HG02571 (cell line): ENCODE measurements around the gene NPR2.

Source experiments
- ATAC-seq: cut with Tn5 transposase; IDR thresholded peaks from one replicate; pipeline ENCODE4 v1.9.1; 2021; ENCODE audit warnings: mild to moderate bottlenecking, moderate library complexity; ENCODE audit not compliant: unreplicated experiment

NPR2 gene

GRCh38 chr9:35829084-35829763, 37.8 kb downstream of the NPR2 start, which contains the start of gene TMEM8B:
TSS of gene TMEM8B (plus strand) at chr9:35829228. CDS start at chr9:35829448, 220 bp downstream.
- ATAC-seq, result peak; percentile 79

- ATAC-seq, result no peak
Observed at GRCh38 chr9:35829764-35830096, 38.3 kb downstream of the NPR2 start.

GRCh38 chr9:35831040-35831439, 39.6 kb downstream of the NPR2 start:
- no peak for ATAC-seq

GRCh38 chr9:35832814-35833213, 41.4 kb downstream of the NPR2 start:
- ATAC-seq, result no peak

DNA sequence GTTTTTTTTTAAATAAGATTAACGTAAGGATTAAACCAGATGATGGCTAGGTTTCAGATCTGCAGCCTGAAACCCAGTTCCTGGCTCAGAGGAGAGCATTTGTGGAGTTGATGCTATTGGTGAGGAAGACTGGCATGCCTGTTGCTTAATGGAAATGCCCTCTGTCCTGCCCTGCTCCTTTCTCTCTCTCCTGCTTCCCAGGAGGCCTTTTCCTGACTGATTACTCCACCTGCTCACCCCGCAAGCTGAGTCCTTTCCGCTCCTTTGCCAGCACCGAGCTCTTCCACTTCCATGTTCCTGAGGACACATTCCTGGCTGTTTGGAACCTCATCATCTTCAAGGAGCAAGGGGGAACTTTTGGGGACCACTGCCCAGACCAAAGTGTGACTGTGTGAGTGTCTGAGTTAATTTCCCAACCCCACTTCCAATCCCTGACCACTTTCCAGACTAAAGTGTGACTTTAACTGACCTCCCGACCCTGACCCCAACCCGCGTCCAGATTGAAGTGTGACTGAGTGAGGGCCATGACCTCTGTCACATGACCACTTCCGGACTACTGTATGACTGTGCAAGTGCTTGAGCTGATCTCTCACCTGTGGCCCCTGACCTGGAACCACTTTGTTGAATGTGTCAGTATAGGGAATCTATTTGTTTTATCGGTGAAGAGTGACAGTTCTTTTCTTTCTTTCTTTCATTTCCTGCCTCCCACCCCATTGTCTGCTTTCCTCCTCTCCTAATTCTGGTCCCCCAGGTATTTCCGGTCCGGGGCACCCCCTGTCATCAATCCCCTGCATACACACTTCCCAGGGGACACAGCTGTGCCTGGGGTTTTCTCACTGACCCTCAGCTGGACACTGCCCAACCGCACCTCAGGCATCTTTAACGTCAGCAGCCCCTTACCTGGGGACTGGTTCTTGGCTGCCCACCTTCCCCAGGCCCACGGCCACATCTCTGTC, 43.1 kb downstream of the NPR2 start:
- no peak for ATAC-seq

- ATAC-seq, result no peak
Observed at GRCh38 chr9:35835216-35835632, 43.8 kb downstream of the NPR2 start.

DNA sequence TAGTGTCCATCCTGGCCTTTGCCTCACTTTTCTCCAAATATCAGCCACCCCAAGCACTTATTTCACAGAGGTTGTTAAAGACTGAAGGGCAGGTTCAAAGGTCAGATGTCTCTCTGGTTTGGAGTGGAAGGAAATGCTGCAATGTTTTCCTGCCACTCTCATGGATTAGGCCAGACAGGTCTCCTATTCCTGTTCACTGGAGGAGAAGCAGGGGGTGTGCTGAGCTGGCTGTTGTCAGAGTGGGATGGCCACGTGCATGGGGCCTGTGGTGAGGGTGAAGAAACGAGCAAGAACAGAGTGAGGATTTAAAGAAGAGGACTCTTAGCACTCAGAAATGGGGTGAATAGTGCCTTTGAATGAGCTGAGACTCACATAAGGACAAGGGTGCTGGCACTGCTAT, 44.4 kb downstream of the NPR2 start:
- no peak for ATAC-seq

- ATAC-seq, result no peak
Observed at GRCh38 chr9:35836595-35836994, 45.2 kb downstream of the NPR2 start.

GRCh38 chr9:35839926-35840325, 48.5 kb downstream of the NPR2 start:
- ATAC-seq, result no peak

DNA sequence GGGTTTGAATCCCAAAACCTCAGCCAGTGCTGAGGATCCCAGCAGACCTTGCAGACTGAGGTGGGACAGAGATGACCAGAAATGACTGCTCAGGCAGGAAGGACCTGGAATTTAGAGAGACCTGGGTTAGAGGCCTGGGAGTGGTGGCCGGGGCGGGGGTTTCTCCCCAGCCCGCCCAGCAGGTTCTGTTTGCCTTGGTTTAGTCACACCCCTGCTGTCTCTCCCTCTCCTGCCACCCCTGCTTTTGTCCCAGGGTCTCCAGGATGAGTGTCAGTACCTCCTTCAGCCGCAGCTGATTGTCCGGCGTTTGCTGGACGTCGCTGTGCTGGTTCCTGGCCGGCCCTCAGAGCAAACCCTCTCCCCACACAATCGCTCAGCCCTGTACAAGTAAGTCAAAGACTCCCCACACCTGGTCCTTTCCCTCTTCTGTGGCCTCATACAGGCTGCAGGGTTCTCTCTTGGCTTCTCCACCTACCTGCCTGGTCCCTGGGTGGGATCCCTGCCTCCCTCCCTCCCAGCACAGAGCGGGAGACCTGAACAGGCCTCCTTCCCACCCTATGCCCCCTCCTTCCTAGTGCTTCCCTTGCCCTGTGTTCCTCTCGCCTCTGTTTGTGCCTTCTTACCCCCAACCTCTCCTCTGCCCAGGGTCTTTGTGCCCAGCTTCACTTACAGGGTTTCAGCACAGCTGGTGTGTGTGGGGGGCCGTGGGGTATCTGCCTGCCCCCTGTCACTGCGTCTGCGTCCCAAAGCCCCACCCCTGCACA, 49.7 kb downstream of the NPR2 start:
- ATAC-seq, result no peak

- ATAC-seq, result no peak
Observed at GRCh38 chr9:35841645-35841900, 50.2 kb downstream of the NPR2 start.

GRCh38 chr9:35842020-35842745, 50.8 kb downstream of the NPR2 start:
- no peak for ATAC-seq

GRCh38 chr9:35842795-35843194, 51.4 kb downstream of the NPR2 start:
- ATAC-seq, result peak; percentile 72

DNA sequence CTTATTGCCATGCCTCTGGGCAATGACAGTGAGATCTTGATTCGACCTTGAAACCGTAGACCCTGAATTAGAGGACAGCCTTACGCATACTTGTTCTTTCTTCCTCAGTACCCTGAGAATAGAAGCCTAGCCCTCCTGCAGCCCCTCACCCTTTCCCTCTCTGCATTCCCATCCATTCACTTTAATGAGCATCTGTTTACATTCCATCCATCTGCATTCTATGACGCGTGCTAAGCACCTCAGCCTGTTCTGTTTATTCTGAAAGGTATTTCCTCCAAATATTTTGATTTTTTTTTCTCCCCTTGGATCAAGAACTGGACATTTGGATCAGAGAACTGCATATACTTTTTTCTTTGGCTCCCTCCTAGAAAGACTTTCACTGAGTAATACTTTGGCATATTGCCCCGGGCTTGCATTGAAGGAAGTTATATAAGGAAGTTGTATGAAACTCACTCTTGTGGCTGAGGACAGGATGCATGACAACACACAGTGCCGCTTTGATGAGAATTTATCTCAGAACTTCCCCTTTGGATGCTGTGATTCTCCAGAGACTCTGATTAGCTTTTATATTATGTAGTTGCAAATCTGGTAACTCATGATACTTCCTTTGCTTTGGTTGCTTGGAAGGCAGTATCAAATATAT, 53.4 kb downstream of the NPR2 start:
- no peak for ATAC-seq

DNA sequence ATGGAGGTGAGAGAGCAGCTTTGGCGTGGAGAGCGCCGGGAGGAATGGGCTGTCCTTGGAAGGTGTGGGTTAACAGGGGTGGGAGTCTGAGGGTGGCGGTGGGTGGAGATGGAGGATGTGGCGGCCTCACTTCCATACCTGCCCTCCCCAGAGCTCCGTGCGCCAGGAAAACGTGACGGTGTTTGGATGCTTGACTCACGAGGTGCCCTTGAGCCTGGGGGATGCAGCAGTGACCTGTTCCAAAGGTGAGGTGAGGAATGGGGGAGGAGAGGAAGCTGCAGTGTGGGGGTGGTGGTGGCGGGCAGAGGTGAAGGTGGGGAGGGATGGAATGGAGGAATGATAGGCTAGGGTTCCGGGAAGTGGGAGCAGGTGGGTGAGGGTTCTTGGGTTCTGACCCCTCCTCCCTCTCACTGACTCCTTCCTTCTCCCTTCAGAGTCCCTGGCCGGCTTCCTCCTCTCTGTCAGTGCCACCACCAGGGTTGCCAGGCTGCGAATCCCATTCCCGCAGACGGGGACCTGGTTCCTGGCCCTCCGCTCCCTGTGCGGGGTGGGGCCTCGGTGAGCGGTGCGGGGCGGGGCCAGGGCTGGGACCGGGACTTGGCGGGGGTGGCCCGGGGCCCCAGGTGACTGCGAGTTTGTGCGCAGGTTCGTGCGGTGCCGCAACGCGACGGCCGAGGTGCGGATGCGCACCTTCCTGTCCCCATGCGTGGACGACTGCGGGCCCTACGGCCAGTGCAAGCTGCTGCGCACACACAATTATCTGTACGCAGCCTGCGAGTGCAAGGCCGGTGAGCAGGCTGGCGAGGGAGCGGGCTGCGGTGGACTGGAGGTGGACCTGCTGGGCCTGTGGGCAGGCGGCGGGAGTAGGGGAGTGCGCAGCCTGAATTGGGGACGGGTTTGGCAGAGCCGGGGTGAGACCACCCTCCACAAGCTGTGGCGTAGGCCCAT, 54.7 kb downstream of the NPR2 start:
- ATAC-seq, result no peak

DNA sequence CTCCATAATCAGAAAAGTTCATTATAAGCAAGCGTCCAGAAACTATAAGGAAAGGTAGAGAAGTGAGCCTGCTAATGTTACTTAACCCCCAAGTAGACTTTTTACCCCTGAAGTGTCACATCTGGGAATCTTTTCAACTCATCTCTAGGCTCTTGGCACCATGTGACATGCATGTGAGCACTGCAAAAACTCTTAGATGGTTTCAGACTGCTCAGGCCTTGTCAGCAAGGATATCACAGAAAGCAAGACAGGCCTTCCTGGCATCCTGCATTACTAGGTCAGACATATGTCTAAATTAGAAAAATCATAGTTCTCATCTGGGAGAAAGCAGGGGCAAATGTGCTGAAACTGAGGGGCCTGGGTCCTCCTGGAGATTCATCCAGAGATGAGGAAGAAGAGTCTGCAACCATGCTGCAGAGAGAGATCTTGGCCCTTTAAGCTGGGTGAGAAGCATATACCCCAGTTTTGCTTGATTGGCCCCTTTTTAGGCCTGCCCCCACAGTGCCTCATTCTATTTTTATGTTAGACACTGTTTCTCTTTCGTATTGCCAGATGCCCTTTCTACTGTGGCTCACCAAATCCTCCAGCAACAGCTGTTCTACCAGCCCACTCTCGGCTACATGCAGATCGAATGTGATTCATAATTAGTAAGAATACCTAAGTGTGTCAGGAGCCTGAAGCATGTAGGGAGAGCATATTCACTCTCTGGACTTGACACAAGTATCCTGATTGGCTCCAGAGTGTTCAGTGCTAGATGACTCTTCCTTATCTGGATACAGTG, 56.6 kb downstream of the NPR2 start:
- ATAC-seq, result peak; percentile 94

DNA sequence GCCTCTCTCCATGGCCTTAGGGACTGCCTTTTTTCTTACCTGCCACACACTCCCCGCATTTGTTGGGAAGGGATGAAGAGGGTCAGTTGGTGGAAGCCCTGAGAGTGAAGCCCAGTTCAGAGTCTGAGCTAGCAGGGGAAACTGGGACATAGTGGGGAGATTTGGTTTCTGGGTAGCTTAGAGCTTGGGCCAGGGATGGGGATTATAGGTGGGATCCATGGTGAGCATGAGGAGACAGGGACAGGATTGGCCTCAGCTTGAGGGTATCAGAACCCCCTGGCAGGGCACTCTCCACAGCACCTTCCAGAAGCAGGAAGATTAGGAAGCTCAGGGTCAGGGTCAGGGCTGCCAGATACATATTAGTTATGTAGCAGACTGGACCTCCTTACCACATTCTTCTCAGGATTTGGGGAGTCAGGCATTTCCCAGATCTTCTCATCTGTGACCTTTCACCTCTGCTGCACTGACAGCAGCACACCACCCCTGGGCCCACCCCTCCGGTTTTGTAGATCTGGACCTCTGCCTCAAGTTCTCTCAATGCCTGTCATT, 61.0 kb downstream of the NPR2 start:
- no peak for ATAC-seq
